GM19023 (cell line): Measurements from ENCODE around the gene FAM237A.

Experiments used
- ATAC-seq: cut with Tn5 transposase; IDR thresholded peaks from one replicate; pipeline ENCODE4 v1.9.1; 2021; ENCODE audit warnings: mild to moderate bottlenecking, moderate library complexity; ENCODE audit not compliant: unreplicated experiment

Gene FAM237A

GRCh38 chr2:206688453-206688852 is 46.2 kb downstream of the FAM237A start:
- ATAC-seq, result no peak

- no peak for ATAC-seq
Measured at GRCh38 chr2:206688990-206689389, 46.7 kb downstream of the FAM237A start.

- ATAC-seq, result no peak
Measured at GRCh38 chr2:206692971-206693370, 50.7 kb downstream of the FAM237A start.

- no peak for ATAC-seq
Measured at GRCh38 chr2:206693399-206694137, 51.3 kb downstream of the FAM237A start.

- ATAC-seq, result no peak
Measured at GRCh38 chr2:206696910-206697309, 54.6 kb downstream of the FAM237A start.

- no peak for ATAC-seq
Measured at GRCh38 chr2:206698811-206699210, 56.5 kb downstream of the FAM237A start.
